Smooth muscle cell (in vitro differentiated cells): Measurements from ENCODE around the gene DHRS1. TPM values are rescaled to one million over a fixed set of nuclear protein-coding genes. Genes with fewer than 3 reads are reported as not detected.

Experiments
- DNase-seq: peaks from one replicate; lab custom pipeline; 2025; ENCODE audit not compliant: unreplicated experiment; lab: John Stamatoyannopoulos, UW
- H2AFZ ChIP-seq: fragments of 200-600 bp; sonication (generic); 2 replicates; pipeline ENCODE4 v1.6.0; 2016; ENCODE audit warnings: antibody characterized with exemption, low read depth, mild to moderate bottlenecking
- H3F3A ChIP-seq: fragments of 200-600 bp; sonication (generic); 2 replicates; pipeline ENCODE4 v1.6.0; 2017; ENCODE audit warnings: antibody characterized with exemption, low read depth
- H3K27ac ChIP-seq: fragments of 200-600 bp; sonication (generic); 2 replicates; pipeline ENCODE4 v1.5.1; 2016; ENCODE audit warnings: low read depth, mild to moderate bottlenecking
- H3K27me3 ChIP-seq: fragments of 200-600 bp; sonication (generic); 2 replicates; pipeline ENCODE4 v1.6.1; 2016; ENCODE audit warnings: low read depth, mild to moderate bottlenecking
- H3K36me3 ChIP-seq: fragments of 200-600 bp; sonication (generic); 2 replicates; pipeline ENCODE4 v1.5.1; 2016; ENCODE audit warnings: low read depth
- H3K4me1 ChIP-seq: fragments of 200-600 bp; sonication (generic); 2 replicates; pipeline ENCODE4 v1.5.1; 2016; ENCODE audit warnings: low read depth
- H3K4me2 ChIP-seq: fragments of 200-600 bp; sonication (generic); 2 replicates; pipeline ENCODE4 v1.6.0; 2016; ENCODE audit warnings: mild to moderate bottlenecking
- H3K4me3 ChIP-seq: fragments of 200-600 bp; sonication (generic); 2 replicates; pipeline ENCODE4 v1.5.1; 2016; ENCODE audit warnings: mild to moderate bottlenecking
- H3K79me2 ChIP-seq: fragments of 200-600 bp; sonication (generic); 2 replicates; pipeline ENCODE4 v1.6.0; 2016; ENCODE audit warnings: low read depth, mild to moderate bottlenecking
- H3K9ac ChIP-seq: fragments of 200-600 bp; sonication (generic); 2 replicates; pipeline ENCODE4 v1.6.0; 2016; ENCODE audit warnings: low read depth
- H3K9me3 ChIP-seq: fragments of 200-600 bp; sonication (generic); replicated peaks from 2 replicates; pipeline ENCODE4 v1.5.1; 2016; ENCODE audit warnings: low read depth
- H4K20me1 ChIP-seq: fragments of 200-600 bp; sonication (generic); 2 replicates; pipeline ENCODE4 v1.6.0; 2016; ENCODE audit warnings: low read depth
- CTCF ChIP-seq: fragments of 200-600 bp; sonication (generic); IDR thresholded peaks from 2 replicates; pipeline ENCODE4 v1.5.1; 2017; ENCODE audit warnings: borderline replicate concordance, mild to moderate bottlenecking, antibody characterized with exemption; ENCODE audit not compliant: insufficient read depth, poor library complexity, severe bottlenecking
- WGBS: methylation state at CpG from one replicate; pipeline ENCODE4 v1.1.7; 2016; ENCODE audit warnings: low lambda C conversion rate; 5-methylcytosine and 5-hydroxymethylcytosine counted together
- polyA plus RNA-seq: library from polyadenylated mRNA; unstranded; fragments of >200 nt; fragmentation: Nextera tagmentation; extraction: Ambion mirVana; gene quantifications from 2 replicates; pipeline ENCODE4 v1.2.1, GENCODE V29; 2016
- total RNA-seq: library from RNA; depleted of rRNA; stranded (reverse); fragments of >200 nt; gene quantifications from 2 replicates; pipeline ENCODE4 v1.2.3, GENCODE V29; 2014

The DHRS1 gene
- total and polyA plus RNA-seq, 2 experiments from 2014 or later = 22.5 to 25.2 TPM

- Histone ChIP-seq H3K4me3 (no peak overlapping the region), H3K79me2 (no peaks in the 10 kb centered on the region), H3K9ac (no peak overlapping the region), H3K27ac (no peak overlapping the region), H3K36me3 (no peaks in the 10 kb centered on the region), H3K9me3 (no peaks in the 10 kb centered on the region), H2AFZ (no peak overlapping the region), H3K4me1 (no peaks in the 10 kb centered on the region), H4K20me1 (no peaks in the 10 kb centered on the region), H3F3A (no peaks in the 10 kb centered on the region), H3K4me2 (no peak overlapping the region), H3K27me3 (no peaks in the 10 kb centered on the region)
- WGBS = 96% methylated on average over 10 of the region's 10 CpGs
- DNase-seq = no peak
- TF ChIP-seq CTCF = no peak
These were observed 15.7 kb upstream of the DHRS1 start for GRCh38 chr14:24315243-24315806.

- Histone ChIP-seq H3K36me3 (no peaks in the 10 kb centered on the region), H3K27me3 (no peaks in the 10 kb centered on the region), H3F3A (no peaks in the 10 kb centered on the region), H3K27ac (no peak overlapping the region), H2AFZ (no peak overlapping the region), H3K4me2 (no peak overlapping the region), H4K20me1 (no peaks in the 10 kb centered on the region), H3K79me2 (no peaks in the 10 kb centered on the region), H3K4me1 (no peaks in the 10 kb centered on the region), H3K4me3 (no peak overlapping the region), H3K9me3 (no peaks in the 10 kb centered on the region), H3K9ac (no peak overlapping the region)
- no peak for DNase-seq
- no peak for TF ChIP-seq CTCF
- 96% methylated on average over 5 of the region's 5 CpGs for WGBS
These were observed 15.0 kb upstream of the DHRS1 start for GRCh38 chr14:24314377-24315193.

GRCh38 chr14:24313913-24314312 is 14.3 kb upstream of the DHRS1 start:
- no peaks in the 10 kb centered on the region for H3K4me1 ChIP-seq
- WGBS = 97% methylated on average over 2 of the region's 2 CpGs

More at GRCh38 chr14:24313913-24314312, 14.3 kb upstream of the DHRS1 start:
- H3K79me2 ChIP-seq = no peaks in the 10 kb centered on the region
- TF ChIP-seq CTCF = no peak
- H3K4me3 ChIP-seq = no peak overlapping the region
- no peaks in the 10 kb centered on the region for H3K27me3 ChIP-seq
- H3K27ac ChIP-seq = no peak overlapping the region
- H3F3A ChIP-seq = no peaks in the 10 kb centered on the region
- no peak for DNase-seq
- no peak overlapping the region for H3K9ac ChIP-seq
- H3K4me2 ChIP-seq = no peak overlapping the region
- H3K9me3 ChIP-seq = no peaks in the 10 kb centered on the region
- H2AFZ ChIP-seq = no peak overlapping the region
- no peaks in the 10 kb centered on the region for H3K36me3 ChIP-seq
- H4K20me1 ChIP-seq = no peaks in the 10 kb centered on the region
